AG20443 (cell line): ENCODE results near the gene CSMD2.

ENCODE experiments used
- DNase-seq: peaks from one replicate; pipeline ENCODE4 v3.0.0; 2012; ENCODE audit warnings: low spot score, mixed read lengths

CSMD2 gene

DNA sequence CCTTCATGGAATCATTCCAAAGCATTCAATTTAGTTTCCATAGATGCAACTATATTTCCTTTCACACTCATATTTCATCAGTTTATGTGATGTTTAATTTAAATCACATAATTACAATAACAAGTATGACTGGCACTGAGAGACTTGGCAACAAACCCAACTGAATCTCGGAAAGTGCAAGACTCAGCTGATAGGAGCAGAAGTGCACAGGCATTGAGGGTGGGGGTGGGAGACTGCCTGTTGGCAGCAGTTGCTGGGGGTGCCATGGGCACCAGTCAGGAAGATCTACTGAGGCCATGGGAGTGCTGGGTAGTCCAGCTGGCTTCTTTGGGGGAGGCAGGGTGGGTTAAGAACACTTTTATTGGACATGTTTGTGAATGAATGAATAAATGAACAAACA, 311.6 kb downstream of the CSMD2 start:
- no peak for DNase-seq

DNA sequence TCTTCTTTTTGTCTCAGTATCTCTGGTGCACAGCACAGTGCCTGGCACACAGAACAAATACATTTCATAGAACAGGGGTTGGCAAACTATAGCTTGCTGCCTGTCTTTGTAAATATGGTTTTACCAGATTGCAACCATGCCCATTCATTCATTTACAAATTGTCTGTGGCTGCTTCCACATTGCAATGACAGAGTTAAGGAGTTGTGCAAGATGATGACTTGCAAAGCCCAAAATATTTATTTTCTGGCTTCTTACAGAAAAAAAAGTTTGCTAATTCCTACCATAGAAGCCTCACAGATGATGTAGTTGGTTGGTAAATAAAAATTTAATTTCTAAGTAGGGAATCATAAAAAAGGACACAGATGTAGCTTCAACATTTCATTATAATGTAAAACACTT, 312.3 kb downstream of the CSMD2 start:
- DNase-seq: peak; percentile 35

DNA sequence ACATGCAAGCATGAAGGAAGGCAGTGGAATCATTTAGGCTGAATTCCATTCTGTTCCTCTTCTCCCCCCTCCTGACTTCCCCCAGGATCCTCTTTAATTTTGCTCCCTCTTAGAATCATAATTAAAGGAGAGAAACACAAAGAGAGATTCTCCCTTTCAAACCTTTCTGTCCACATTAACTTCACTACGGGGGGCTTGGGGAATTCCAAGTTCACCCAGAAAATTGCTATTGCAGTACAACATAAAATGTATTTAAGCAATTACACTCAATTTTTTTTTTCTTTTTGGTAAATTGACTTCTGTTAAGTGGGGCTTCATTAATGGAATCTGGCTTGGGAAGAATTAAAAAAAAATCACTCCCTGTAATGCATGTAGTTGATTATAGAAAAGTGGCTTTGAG, 314.5 kb downstream of the CSMD2 start:
- DNase-seq: no peak

DNA sequence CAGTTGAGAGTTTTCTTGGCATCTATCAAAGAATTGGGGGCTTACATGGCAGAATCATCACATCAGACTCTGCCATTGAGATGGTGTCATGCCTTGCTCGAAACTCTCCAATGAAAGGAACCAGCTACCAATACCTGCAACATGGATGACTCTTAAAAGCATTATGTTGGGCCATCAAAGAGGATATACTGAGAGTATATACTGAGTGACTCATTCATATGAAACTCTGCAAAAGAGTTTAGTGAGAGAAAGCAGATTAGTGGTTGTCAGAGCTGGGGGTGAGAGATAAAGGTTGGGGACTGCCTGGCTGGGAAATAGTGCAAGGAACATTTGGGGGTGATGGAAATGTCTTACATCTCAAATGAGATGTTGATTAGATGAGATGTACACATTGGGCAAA, 315.8 kb downstream of the CSMD2 start:
- no peak for DNase-seq

DNA sequence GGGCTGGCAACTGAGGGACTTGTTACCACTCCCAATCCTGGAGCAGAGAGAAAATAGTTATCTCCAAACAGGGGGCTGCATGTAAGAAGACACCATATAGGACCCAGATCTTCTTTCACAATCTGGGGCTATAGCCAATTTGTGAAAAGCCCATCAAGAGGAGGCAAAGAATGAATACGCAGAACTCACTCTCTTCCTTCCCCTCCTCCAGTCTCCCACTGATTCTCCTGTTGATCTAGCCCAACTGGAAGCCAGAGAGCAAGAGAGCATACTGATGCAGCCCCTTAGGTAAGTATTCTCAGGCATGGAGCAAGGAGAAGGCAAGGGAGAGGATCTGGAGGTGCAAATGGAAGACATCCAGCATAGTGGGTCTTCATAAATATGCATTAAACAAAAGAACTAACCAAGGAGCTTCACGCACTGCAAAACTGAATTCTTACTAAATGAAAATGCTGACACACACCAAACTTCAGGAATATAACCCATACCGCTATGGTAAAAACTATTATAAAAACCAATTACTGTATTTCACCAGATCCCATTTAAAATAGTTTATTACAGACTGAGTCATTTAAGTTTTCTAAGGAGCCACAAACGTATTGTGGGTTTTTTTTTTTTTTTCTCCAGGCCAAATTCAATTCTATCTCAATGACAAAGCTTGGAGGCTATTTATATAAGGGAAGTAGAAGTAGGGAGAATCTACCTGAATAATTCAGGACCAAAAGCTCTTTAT, 316.7 kb downstream of the CSMD2 start:
- no peak for DNase-seq

DNA sequence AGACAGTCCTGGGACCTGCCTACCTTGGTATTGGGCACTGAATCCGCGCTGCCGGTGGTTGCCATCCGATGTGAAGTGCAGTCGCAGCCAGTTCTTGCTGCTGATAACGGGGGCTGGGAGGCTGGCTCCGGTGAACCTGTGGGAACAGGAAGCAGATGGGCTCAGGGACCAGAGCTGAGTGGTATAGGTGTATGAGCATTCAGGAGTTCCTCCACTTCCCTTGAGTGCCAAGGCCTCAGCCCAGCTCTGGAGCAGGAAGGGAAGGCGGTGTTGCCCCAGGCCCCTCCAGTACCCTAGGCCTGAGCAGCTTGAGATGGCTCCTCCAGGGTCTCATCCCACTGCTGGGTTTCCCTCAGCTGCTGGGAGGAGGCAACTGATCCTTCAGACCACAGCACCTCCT, 318.2 kb downstream of the CSMD2 start:
- no peak for DNase-seq

DNA sequence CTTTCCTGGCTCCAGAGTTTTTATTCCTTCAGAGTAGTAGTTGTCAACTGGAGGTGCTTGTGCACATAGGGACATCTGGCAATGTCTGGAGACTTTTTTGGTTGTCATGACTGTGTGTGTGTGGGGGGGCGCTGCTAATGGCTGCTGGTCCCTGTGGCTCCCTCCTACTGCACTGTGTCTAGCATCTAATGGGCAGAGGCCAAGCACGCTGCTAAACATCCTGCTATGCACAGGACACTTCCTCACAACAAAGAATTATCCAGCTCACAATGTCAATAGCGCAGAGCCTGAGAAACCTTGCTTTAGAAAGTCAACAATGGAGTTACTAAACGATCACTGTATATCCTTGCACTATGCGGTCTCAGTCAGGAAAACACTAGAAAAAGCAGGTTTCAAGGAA, 320.9 kb downstream of the CSMD2 start:
- no peak for DNase-seq

DNA sequence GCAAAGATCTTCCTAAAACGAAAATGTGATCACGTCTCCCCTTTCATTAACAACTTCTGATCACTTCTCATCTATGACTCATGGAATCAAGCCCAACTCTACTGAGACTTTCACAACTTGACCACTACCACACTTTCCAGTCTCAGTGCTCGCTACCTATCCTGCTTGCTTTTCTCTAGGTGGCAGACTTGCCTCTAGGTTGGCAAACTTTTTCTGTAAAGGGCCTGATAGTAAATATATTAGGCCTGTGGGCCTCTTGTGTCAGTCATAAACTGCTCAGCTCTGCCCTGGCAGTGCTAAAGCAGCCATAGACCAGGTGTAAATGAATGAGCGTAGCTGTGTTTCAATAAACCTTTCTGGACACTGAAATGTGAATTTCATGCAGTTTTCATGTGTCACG, 322.7 kb downstream of the CSMD2 start:
- DNase-seq: no peak

DNA sequence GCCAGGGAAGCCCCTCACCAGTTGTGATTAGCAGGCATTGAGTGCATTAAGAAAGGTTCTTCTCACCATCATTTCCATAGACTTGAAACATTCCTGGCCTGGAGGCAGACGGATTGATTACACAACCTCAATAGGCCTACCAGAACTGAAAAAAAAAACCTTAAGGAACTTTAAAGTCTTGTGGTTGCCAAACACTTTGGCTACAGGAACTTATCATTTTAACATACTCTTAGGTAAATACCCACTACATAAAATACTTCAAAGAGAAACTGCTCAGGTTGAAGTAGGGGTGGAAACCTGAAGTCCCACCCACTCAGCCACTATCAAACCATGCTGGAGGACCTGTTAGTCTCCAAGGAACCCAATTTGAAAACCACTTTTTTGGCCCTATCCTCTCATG, 323.5 kb downstream of the CSMD2 start:
- DNase-seq: peak; percentile 18

DNA sequence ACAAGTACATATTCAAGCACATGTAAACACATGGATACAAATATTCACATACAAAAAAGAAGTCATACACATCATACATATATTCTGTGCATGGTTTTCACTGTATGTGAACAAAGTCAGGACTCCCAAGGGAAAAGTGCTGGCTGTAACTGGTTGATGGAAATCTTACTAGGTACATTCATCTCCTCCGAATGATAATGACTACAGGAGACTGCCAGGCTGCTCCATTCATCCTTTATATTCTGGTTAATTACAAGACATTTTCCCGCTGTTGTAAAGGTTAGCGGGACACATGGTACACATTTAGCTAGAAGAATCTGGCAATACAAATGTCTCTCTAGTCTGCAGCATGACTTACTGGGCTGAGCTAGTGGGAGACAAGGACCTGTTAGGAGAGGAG, 327.4 kb downstream of the CSMD2 start:
- no peak for DNase-seq

DNA sequence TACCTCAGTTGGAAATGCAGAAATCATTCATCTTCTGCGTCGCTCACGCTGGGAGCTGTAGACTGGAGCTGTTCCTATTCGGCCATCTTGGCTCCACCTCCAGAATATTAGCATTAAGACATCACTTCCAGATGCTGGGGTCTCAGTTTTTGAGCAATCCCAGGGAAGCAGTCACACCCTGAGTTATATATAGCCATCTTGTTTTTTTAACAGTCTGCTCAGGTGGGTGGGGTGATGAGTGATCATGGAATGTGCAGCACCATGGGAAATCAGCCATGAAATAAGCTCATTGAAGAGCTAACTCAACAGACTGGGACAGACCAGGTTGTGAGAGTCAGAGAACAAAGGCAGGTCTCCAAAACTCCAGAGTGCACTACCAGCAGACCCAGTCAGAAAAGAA, 328.1 kb downstream of the CSMD2 start:
- DNase-seq: no peak

DNA sequence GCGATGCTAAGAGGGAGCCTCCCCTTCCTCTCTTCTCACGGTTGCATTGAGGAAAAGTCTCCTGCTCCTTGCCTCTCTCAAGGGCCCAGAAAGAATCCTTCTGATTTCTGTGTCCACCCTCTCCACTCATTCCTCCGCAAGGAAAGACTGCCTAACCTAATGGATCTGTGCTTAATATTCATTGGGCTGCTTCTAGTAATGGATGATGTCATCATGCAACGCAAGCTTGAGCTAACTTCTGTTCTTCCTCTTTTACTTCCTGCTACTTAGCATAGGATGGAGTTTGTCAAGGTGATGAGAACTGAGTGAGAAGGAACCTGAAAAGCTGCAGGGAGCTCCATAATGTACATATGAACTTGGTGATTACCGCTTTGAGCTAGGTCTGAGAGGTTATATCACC, 336.4 kb downstream of the CSMD2 start:
- DNase-seq: no peak

DNA sequence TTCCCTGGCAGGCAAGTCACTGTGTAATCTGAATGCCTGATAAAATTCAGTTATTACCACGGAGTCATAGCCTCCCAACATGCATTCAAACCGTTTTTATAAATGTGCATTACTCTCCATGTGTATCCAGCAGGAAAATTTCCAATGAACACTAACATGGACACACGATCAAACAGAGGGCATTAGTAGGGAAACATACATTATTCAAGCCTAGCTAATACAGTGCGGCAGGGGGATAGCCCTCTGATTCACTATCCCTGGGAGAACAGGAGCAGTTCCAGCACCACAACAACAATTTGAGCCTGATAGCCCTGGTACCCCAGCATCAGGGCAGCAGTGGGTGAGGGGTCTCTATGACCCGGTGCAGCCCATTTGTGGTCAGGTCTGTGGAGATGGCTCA, 337.0 kb downstream of the CSMD2 start:
- no peak for DNase-seq

DNA sequence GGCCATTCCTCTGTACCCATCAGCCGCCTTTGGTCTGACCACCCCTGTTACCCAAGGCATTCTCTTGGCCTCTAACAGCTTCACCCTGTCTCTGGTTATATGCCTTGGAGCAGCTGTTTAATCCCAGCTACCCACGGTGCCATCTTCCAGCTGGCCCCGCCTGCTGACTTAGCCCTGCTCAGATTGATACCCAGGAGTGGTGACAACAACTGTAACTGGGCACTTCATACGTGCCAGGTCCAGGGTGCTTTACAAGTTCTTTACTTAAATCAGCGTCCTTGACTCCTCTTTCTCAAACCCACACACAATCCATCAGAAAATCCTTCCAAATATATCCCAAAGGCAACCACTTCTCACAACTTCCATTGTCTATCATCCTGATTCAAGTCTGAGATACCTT, 338.3 kb downstream of the CSMD2 start:
- DNase-seq: no peak

DNA sequence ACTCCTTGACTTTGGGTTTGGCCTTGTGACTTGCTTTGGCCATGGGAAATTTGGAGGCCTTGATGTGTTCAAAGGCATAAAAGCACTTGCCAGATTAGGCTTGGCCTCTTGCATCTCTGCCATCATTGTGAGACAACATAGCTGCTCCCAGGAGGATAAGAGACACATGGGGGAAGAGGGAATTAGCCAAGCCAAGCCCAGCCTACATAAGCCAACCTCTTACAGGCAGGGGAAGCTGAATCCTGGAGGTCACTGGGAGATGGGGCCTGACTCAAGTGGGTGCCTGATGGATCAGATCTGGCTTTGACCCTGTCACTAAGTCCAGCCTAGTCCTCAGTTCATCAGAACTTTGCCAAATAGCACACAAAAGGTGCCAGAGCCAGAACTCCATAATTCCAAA, 338.7 kb downstream of the CSMD2 start:
- no peak for DNase-seq

DNA sequence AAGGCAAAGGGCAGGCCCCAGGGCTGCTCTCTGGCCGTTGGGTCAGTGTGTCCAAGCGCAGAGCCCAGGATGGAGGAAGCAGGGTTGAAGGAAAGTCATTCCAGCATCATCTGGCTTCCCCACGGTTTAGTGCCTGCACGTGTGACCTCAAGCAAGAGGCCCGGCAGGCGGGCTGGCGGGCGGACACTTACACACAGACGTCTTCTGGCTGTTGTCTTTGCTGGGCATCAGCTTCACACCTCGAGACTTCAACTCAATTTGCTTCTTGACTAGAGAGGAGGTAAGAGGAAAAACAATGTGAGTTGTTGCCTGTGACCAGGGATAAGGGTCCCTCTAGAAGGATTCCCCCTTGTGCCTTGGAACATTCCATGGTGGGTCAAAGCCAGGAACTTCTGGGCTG, 339.5 kb downstream of the CSMD2 start:
- no peak for DNase-seq

DNA sequence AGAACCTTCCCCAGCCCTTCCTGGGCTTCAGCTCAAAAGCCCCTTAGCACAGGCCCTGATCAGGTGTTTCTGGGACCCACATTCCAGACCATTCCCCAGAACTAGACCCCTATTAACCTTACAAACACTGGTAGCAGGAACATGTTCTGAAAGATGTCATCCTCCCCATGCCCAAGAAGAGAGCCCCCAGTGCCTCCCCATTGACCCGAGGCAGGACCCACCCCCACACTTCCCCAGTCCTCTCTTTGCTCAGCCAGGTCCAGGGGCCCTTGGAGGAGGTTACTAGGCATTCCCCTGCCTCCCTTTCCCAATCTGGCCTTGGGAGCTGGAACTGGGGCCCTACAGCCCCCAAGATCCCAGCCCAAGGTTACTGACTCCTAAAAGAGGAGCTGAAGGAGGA, 340.1 kb downstream of the CSMD2 start:
- DNase-seq: no peak

DNA sequence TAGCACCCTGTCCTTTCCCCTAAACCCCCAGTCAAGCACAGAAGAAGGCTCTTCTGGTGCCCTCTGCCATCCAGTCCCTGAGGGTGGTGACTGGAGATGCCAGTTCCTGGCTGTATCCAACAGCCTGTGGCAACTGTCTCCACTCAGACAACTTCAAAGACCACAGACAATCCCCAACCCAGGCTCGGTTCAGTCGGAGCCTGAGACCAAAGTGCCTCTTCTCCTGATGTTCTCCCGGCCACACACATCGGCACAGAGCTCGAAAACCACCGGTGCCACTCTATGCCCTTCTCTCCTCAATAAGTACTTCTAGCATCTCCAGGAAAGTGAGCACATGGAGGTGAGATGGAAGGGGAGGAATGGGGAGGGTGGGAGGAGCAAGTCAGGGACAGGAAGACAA, 340.7 kb downstream of the CSMD2 start:
- DNase-seq: no peak

DNA sequence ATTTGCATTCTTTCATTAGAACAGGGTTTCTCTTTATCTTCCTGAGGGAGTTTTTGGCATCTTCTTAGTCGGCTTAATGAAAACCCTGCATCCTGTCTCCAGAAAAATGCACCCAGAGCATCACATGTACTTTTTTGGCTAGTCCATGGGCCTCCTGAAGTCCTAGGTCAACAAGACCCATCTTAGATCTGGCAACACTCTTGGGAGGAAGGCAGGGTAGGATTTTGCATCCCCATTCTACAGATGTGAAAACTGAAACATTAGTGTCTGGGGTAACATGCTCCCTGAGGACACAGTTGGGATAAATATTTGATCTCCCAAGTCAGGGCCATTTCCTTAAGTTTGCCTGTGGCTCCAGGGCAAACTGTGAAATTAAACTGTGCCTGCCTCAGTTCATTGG, 341.2 kb downstream of the CSMD2 start:
- DNase-seq: no peak

DNA sequence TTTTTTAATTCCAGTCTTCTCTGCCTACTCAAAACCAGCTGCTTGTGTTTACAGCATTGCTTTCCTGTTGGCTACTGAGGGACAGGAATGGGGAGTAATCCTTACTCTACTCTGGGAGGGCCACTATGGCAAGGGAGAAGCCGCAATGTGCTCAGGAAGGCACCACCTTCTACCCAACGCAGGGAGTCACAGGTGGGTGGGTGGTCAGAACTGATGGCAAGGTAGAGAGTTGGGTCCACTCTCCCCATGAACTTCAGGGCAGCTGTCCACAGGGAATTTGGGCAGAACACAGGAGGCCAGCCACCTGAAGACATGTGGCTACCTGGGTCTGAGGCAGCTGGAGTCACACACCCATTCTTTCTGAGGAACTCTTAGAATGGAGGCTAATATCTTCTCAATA, 341.6 kb downstream of the CSMD2 start:
- DNase-seq: no peak

DNA sequence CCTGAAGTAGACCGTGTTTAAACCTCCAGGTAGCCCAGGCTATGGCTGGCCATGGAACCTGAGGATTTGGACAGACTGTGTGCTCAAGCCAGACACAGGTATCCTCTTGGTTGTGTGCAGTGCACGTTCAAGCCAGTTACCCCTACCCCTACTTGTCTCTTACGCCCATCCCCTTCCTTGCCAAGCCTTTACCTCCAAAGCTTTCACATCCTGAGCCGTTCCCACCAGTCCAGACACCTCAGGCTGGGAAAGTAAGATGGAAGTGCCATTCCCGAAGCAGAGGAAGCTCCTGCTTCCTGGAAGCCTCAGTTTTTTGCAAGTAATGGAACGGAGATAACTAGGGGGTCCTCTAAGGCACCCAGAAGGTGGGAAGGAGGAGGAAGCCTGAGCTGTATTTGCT, 342.6 kb downstream of the CSMD2 start:
- no peak for DNase-seq

DNA sequence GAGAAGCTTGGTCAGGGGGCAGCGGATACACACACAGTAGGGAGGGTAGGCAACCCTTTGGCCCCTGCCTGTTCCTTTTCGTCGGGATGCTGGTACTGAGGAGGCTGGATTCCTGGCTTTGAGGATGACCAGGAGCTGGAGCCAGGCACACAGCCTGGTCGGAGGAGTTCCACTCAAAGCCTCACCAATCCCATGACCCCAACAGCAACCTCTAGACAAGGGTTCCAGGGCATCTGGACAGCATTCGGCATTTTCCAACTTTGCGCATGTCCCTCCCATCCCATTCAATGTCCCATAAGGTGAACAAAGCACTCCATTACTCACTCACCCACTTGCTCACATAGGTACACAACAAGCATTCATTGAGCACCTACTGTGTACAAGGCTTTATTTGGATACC, 343.7 kb downstream of the CSMD2 start:
- DNase-seq: no peak

DNA sequence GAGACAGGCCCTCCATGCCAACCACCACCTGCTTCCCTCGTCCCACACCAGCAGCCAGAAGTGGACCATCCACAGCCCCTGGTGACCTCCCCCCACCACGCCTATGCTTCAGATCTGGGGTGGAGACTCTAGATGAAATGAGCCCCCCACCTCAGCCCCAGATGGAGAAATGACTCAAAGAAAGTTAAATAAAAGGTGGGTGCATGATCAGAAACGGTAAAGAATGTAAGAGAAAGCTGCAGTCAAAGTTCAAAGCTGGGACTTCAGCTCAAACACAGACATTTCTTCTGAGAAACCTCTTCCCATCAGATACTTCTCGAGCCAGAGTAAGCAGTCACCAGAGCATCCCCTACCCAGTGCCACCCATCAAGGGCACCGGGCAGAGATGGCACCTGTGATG, 344.2 kb downstream of the CSMD2 start:
- no peak for DNase-seq

DNA sequence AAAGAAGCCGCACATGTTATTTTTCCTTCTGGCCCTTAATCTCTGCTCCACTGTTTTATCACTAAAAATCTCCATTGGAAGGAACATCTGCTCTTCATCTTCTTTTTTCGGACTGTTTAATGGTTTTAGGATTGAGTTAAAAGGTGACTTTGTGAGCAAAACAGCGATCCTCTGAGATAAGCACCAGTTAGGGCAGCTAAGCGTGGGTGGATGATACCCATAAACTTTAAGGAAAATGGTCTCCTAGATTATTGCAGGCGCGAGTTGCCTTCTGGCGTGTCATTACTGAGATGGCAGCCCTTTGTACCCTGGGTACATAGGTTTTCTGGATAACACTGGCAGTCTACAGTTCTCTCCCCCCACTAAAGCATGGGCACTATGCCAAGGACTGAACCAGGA, 345.1 kb downstream of the CSMD2 start:
- no peak for DNase-seq
